CD8-positive, alpha-beta memory T cell (primary cell): Measurements from ENCODE around the gene RERE. TPM values are rescaled to one million over a fixed set of nuclear protein-coding genes. Genes with fewer than 3 reads are reported as not detected.

Experiments
- CTCF ChIA-PET: fragments of 350-600 bp; sonication (Branson Sonifier 250); formaldehyde crosslinking; loops from one replicate; lab custom pipeline; 2021; ENCODE audit warnings: antibody characterized with exemption; lab: Charles Lee
- POLR2A ChIA-PET: fragments of 350-600 bp; sonication (Branson Sonifier 250); formaldehyde crosslinking; loops from one replicate; lab custom pipeline; 2021; ENCODE audit warnings: antibody characterized with exemption; lab: Charles Lee
- DNase-seq, 5 donors: peaks; one replicate each; pipeline versions ENCODE4 v3.0.0 to v3.0.0-alpha.2; 2020 to 2022; ENCODE audit warnings: mixed read lengths in 1 of 5
- H3K27ac ChIP-seq: one replicate; pipeline ENCODE4 v1.7.0; 2013; ENCODE audit warnings: low read depth, mild to moderate bottlenecking, low read length, moderate library complexity
- H3K27me3 ChIP-seq: 2 replicates; pipeline ENCODE4 v1.7.0; 2013; ENCODE audit warnings: low read length, mild to moderate bottlenecking; ENCODE audit not compliant: insufficient read depth, poor library complexity, severe bottlenecking
- H3K36me3 ChIP-seq: 2 replicates; pipeline ENCODE4 v1.7.0; 2013; ENCODE audit warnings: mild to moderate bottlenecking, low read length, moderate library complexity; ENCODE audit not compliant: insufficient read depth
- H3K4me1 ChIP-seq: 2 replicates; pipeline ENCODE4 v1.7.0; 2013; ENCODE audit warnings: mild to moderate bottlenecking, low read length, moderate library complexity; ENCODE audit not compliant: insufficient read depth
- H3K4me3 ChIP-seq: 2 replicates; pipeline ENCODE4 v1.7.0; 2013; ENCODE audit warnings: mild to moderate bottlenecking, low read length
- H3K9me3 ChIP-seq: 2 replicates; pipeline ENCODE4 v1.7.0; 2013; ENCODE audit warnings: mild to moderate bottlenecking, low read length
- H3K27ac Mint-ChIP-seq, 8 donors: one replicate each; pipeline ENCODE4 v1.8.0; 2020 to 2021; ENCODE audit warnings: mixed read lengths in 8 of 8, mild to moderate bottlenecking in 6 of 8, inconsistent platforms in 3 of 8, moderate library complexity in 3 of 8
- H3K27me3 Mint-ChIP-seq, 2 donors: one replicate each; pipeline ENCODE4 v1.8.0; 2020 to 2021; ENCODE audit warnings: mixed read lengths in 2 of 2, mild to moderate bottlenecking in 1 of 2, moderate library complexity in 1 of 2
- H3K36me3 Mint-ChIP-seq, 3 donors: one replicate each; pipeline ENCODE4 v1.8.0; 2020 to 2021; ENCODE audit warnings: mixed read lengths in 3 of 3, inconsistent platforms in 1 of 3, mild to moderate bottlenecking in 1 of 3
- H3K4me1 Mint-ChIP-seq, 3 donors: one replicate each; pipeline ENCODE4 v1.8.0; 2020 to 2021; ENCODE audit warnings: mixed read lengths in 3 of 3, inconsistent platforms in 1 of 3, mild to moderate bottlenecking in 1 of 3
- H3K4me3 Mint-ChIP-seq, 7 donors: one replicate each; pipeline ENCODE4 v1.8.0; 2020 to 2021; ENCODE audit warnings: mixed read lengths in 7 of 7, mild to moderate bottlenecking in 6 of 7, moderate library complexity in 4 of 7, inconsistent platforms in 2 of 7
- H3K9me3 Mint-ChIP-seq, 5 donors: one replicate each; pipeline ENCODE4 v1.8.0; 2020 to 2022; ENCODE audit warnings: mixed read lengths in 5 of 5, mild to moderate bottlenecking in 3 of 5, moderate library complexity in 2 of 5, inconsistent platforms in 1 of 5
- polyA plus RNA-seq: library from polyadenylated mRNA; unstranded; fragments of 300-500 nt; fragmentation: Illumina TruSeq; gene quantifications from one replicate; pipeline ENCODE4 v1.2.3, GENCODE V29; 2021
- total RNA-seq, 2 experiments: library from RNA; stranded (reverse); gene quantifications; one replicate each; pipeline ENCODE4 v1.2.3, GENCODE V29; 2021

Gene RERE
- total and polyA plus RNA-seq, 3 experiments from 2014 or later: 10.9 to 39.2 (median 37.9) TPM

- no peaks in the 10 kb centered on the region for H3K4me1 ChIP-seq
- no peak overlapping the region for H3K4me3 Mint-ChIP-seq
- H3K4me3 ChIP-seq: no peak overlapping the region
- DNase-seq: no peak
- no peaks in the 10 kb centered on the region for H3K36me3 ChIP-seq
- H3K4me1 Mint-ChIP-seq: peaks cover 2 to 5% (median 4%) of the 10 kb centered on the region in 3 donors
- H3K27ac Mint-ChIP-seq: peak overlapping the region in 2 of 8 donors; percentile 39 to 42
- H3K27me3 ChIP-seq: no peaks in the 10 kb centered on the region
- no peaks in the 10 kb centered on the region for H3K9me3 Mint-ChIP-seq
- no peaks in the 10 kb centered on the region for H3K9me3 ChIP-seq
- no peak overlapping the region for H3K27ac ChIP-seq
- ChIA-PET POLR2A (no interaction called here), CTCF (interaction anchor here (0.8 to 1.1 kb wide), 2 partner anchors 24 to 53 kb away, joined by 3 to 5 read pairs; no protein-coding TSS in a partner anchor)
- H3K27me3 Mint-ChIP-seq: no peaks in the 10 kb centered on the region
- peaks cover 0 to 6% (median 0%) of the 10 kb centered on the region in 3 donors for H3K36me3 Mint-ChIP-seq
These were observed 69.3 kb downstream of the RERE start for GRCh38 chr1:8747879-8748825.

GRCh38 chr1:8746554-8746953, 70.9 kb downstream of the RERE start:
- H3K36me3 ChIP-seq: no peaks in the 10 kb centered on the region
- H3K4me3 Mint-ChIP-seq: no peak overlapping the region
- no peak overlapping the region for H3K27ac Mint-ChIP-seq
- H3K27ac ChIP-seq: no peak overlapping the region
- H3K36me3 Mint-ChIP-seq: peaks cover 0 to 7% (median 0%) of the 10 kb centered on the region in 3 donors
- no peaks in the 10 kb centered on the region for H3K27me3 Mint-ChIP-seq
- H3K9me3 ChIP-seq: no peaks in the 10 kb centered on the region
- POLR2A ChIA-PET: no interaction called here
- no peaks in the 10 kb centered on the region for H3K27me3 ChIP-seq
- DNase-seq: no peak
- H3K4me1 ChIP-seq: no peaks in the 10 kb centered on the region
- H3K4me1 Mint-ChIP-seq: peaks cover 0 to 4% (median 2%) of the 10 kb centered on the region in 3 donors
- H3K9me3 Mint-ChIP-seq: no peaks in the 10 kb centered on the region
- H3K4me3 ChIP-seq: no peak overlapping the region
- CTCF ChIA-PET: interaction anchor here (1.9 kb wide), 1 partner anchor 103 kb away, joined by 6 read pairs; no protein-coding TSS in a partner anchor

DNA sequence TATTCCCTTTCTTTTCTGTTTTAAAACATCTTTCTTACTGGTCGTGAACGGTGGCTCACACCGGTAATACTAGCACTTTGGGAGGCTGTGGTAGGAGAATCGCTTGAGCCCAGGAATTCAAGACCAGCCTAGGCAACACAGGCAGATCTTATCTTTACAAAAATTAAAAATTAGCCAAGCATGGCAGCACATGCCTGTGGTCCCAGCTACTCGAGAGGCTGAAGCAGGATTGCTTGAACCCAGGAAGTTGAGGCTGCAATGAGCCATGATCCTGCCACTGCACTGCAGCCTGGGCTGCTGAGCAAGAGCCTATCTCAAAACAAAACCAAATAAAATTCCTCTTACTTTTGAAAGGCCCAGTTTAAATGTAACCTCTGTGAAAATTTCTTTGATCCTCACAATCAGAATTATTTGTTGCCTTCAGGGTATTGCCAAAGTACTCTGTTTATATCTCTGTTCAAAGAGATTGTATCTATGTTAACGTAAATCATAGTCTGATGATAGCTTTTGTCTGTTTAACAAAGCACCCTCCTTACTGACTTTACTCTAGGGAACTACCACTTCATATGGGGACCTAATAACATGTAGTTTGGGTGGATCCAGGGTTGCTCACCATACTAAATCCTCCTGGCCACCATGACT, 71.6 kb downstream of the RERE start:
- Histone ChIP-seq H3K4me3 (no peak overlapping the region), H3K9me3 (no peaks in the 10 kb centered on the region), H3K27ac (no peak overlapping the region), H3K36me3 (no peaks in the 10 kb centered on the region), H3K4me1 (no peaks in the 10 kb centered on the region), H3K27me3 (no peaks in the 10 kb centered on the region)
- ChIA-PET CTCF (interaction anchor here (1.1 to 1.9 kb wide), 2 partner anchors 19 to 103 kb away, joined by 4 to 6 read pairs; no protein-coding TSS in a partner anchor), POLR2A (no interaction called here)
- peaks cover 0 to 9% (median 4%) of the 10 kb centered on the region in 3 donors for H3K36me3 Mint-ChIP-seq
- H3K4me3 Mint-ChIP-seq: no peak overlapping the region
- H3K27me3 Mint-ChIP-seq: no peaks in the 10 kb centered on the region
- DNase-seq: no peak
- H3K27ac Mint-ChIP-seq: peak overlapping the region in 1 of 8 donors; percentile 42
- no peaks in the 10 kb centered on the region for H3K9me3 Mint-ChIP-seq
- H3K4me1 Mint-ChIP-seq: peaks cover 0 to 4% (median 2%) of the 10 kb centered on the region in 3 donors

GRCh38 chr1:8745346-8745745, 72.1 kb downstream of the RERE start:
- Histone ChIP-seq H3K27me3 (no peaks in the 10 kb centered on the region), H3K36me3 (no peaks in the 10 kb centered on the region), H3K4me1 (no peaks in the 10 kb centered on the region), H3K27ac (no peak overlapping the region), H3K4me3 (no peak overlapping the region), H3K9me3 (no peaks in the 10 kb centered on the region)
- CTCF ChIA-PET: interaction anchor here (1.1 kb wide), 1 partner anchor 19 kb away, joined by 4 read pairs; no protein-coding TSS in a partner anchor
- POLR2A ChIA-PET: no interaction called here
- no peaks in the 10 kb centered on the region for H3K9me3 Mint-ChIP-seq
- H3K4me3 Mint-ChIP-seq: no peak overlapping the region
- H3K27me3 Mint-ChIP-seq: no peaks in the 10 kb centered on the region
- DNase-seq: no peak
- peaks cover 0 to 9% (median 4%) of the 10 kb centered on the region in 3 donors for H3K36me3 Mint-ChIP-seq
- H3K4me1 Mint-ChIP-seq: peaks cover 0 to 4% (median 2%) of the 10 kb centered on the region in 3 donors
- H3K27ac Mint-ChIP-seq: no peak overlapping the region

DNA sequence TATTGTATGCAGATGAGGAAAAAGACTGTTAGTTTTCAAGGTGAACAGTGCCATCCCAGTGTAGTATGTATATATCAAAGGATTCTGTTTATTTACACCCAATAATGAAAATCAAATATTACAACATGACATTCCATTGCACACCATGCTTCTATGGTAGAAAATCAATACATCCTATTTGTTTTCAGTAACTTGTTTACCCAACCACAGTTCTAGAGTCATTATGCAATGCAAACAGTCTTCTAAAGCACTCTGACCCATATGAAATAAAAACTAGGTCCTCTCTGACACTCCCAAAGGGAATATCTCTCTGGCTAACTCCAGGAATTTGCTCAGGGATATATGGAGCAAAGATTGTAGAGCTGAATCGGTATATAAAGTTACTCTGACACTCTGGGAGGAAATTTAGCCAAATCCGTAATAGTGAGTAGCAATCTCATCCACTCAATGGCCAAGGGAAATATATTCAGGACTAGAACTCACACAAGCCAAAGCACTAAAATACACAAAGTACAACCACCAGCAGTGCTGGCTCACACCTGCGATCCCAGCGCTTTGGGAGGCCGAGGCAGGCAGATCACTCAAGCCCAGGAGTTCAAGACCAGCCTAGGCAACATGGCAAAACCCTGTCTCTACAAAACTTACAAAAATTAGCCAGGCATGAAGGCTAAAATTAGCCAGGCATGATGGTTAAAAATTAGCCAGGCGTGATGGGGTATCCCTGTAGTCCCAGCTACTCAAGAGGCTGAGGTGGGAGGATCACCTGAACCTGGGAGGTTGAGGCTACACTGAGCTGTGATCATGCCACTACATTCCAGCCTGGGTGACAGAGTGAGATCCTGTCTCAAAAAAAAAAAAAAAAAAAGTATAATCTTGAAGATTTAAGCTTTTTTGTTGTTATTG, 75.2 kb downstream of the RERE start:
- no peaks in the 10 kb centered on the region for H3K27me3 ChIP-seq
- H3K27ac ChIP-seq: no peak overlapping the region
- peaks cover 4% of the 10 kb centered on the region in 3 donors for H3K4me1 Mint-ChIP-seq
- H3K36me3 ChIP-seq: no peaks in the 10 kb centered on the region
- peaks cover 3 to 9% (median 5%) of the 10 kb centered on the region in 5 donors for H3K9me3 Mint-ChIP-seq
- DNase-seq: no peak
- ChIA-PET POLR2A (no interaction called here), CTCF (interaction anchor here (1.3 kb wide), 1 partner anchor 16 kb away, joined by 3 read pairs; no protein-coding TSS in a partner anchor)
- H3K4me3 Mint-ChIP-seq: no peak overlapping the region
- no peaks in the 10 kb centered on the region for H3K4me1 ChIP-seq
- H3K4me3 ChIP-seq: no peak overlapping the region
- no peak overlapping the region for H3K27ac Mint-ChIP-seq
- no peaks in the 10 kb centered on the region for H3K9me3 ChIP-seq
- H3K27me3 Mint-ChIP-seq: no peaks in the 10 kb centered on the region
- peaks cover 8 to 15% (median 10%) of the 10 kb centered on the region in 3 donors for H3K36me3 Mint-ChIP-seq

DNA sequence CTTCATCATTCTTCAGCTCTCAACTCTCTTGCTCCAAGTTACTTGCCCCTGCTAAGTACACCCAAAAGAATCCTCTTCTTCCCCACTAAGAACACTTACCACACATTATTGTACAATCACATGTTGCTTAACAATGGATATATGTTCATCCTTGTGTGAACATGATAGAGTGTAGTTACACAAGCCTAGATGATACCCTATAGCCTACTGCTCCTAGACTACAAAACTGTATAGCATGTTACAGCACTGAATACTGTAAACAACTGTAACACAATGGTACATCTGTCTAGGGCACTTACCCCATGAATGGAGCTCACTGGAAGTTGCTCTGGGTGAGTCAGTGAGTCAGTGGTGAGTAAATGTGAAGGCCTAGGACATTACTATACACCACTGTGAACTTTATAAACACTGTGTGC, 77.4 kb downstream of the RERE start:
- peaks cover 8 to 15% (median 12%) of the 10 kb centered on the region in 3 donors for H3K36me3 Mint-ChIP-seq

DNA sequence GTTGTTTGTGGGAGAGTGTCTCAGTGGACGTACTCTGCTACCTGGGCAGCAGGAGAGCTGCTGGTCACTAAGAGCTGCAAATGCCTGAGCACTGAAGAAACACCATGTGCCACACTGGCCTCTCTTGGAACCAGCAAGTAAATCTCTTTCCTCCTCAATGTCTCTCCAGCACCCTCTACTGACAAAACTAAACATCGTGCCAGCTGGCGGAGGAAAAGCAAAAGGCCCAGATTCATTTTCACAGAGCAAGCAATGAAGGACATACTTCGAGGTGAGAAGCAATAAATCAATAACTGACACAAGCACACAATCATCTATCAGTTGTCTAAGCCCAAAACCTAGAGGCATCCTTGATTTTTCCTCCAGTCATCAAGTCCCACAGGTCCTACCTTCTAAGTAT, 78.1 kb downstream of the RERE start:
- POLR2A ChIA-PET: no interaction called here
- H3K4me3 Mint-ChIP-seq: no peak overlapping the region
- DNase-seq: no peak
- H3K4me1 Mint-ChIP-seq: peaks cover 0 to 4% (median 2%) of the 10 kb centered on the region in 3 donors
- H3K36me3 Mint-ChIP-seq: peaks cover 8 to 15% (median 12%) of the 10 kb centered on the region in 3 donors
- H3K9me3 ChIP-seq: no peaks in the 10 kb centered on the region
- no peaks in the 10 kb centered on the region for H3K36me3 ChIP-seq
- H3K4me3 ChIP-seq: no peak overlapping the region
- no peak overlapping the region for H3K27ac Mint-ChIP-seq
- H3K9me3 Mint-ChIP-seq: peaks cover 3 to 9% (median 5%) of the 10 kb centered on the region in 5 donors
- no peaks in the 10 kb centered on the region for H3K27me3 Mint-ChIP-seq
- CTCF ChIA-PET: no interaction called here
- H3K27me3 ChIP-seq: no peaks in the 10 kb centered on the region
- no peak overlapping the region for H3K27ac ChIP-seq
- no peaks in the 10 kb centered on the region for H3K4me1 ChIP-seq

More for the DNA sequence above, 77.4 kb downstream of the RERE start:
- Mint-ChIP-seq H3K27me3 (no peaks in the 10 kb centered on the region), H3K4me1 (peaks cover 0 to 4% (median 2%) of the 10 kb centered on the region in 3 donors), H3K4me3 (no peak overlapping the region), H3K9me3 (peaks cover 3 to 9% (median 5%) of the 10 kb centered on the region in 5 donors), H3K27ac (no peak overlapping the region)
- no peaks in the 10 kb centered on the region for H3K4me1 ChIP-seq
- no peaks in the 10 kb centered on the region for H3K9me3 ChIP-seq
- no peak overlapping the region for H3K27ac ChIP-seq
- ChIA-PET CTCF (no interaction called here), POLR2A (no interaction called here)
- no peaks in the 10 kb centered on the region for H3K36me3 ChIP-seq
- H3K27me3 ChIP-seq: no peaks in the 10 kb centered on the region
- H3K4me3 ChIP-seq: no peak overlapping the region
- DNase-seq: no peak
